ENCODE measurements around the gene CCDC154.

GRCh38 chr16:1428511-1428910, 15.8 kb downstream of the CCDC154 start:
- TF ChIP-seq FOXP2 (optimal IDR thresholded peaks at IDR 0.05; ENCODE audit: borderline replicate concordance, extremely low read depth, extremely low read length, insufficient read depth) (no peak), TAF1 (IDR thresholded peaks at IDR 0.05; ENCODE audit: borderline replicate concordance, insufficient read depth, low read length) (no peak)

Data from PFSK-1 (cell line).